IMR-90 (cell line): ENCODE data around the gene MRPL20. TPM values are rescaled to one million over a fixed set of nuclear protein-coding genes. Genes with fewer than 3 reads are reported as not detected.

Experiments used
- ATAC-seq: fragments of 200-7000 bp; cut with Tn5 transposase; 2 replicates; pipeline ENCODE4 v1.9.1; 2020; ENCODE audit warnings: low read depth, mild to moderate bottlenecking, moderate library complexity
- BruUV-seq: library from RNA; stranded (reverse); fragments of 400-500 nt; replicated peaks from 2 replicates; lab custom pipeline; 2021; lab: Mats Ljungman, UMichigan
- CTCF ChIA-PET: fragments of 300-600 bp; formaldehyde crosslinking; extraction: SDS; loops from one replicate; lab custom pipeline; 2021; ENCODE audit warnings: antibody characterized with exemption; lab: Yijun Ruan, JAX
- POLR2A ChIA-PET: fragments of 300-600 bp; sonication (Branson Sonifier 250); formaldehyde crosslinking; loops from one replicate; lab custom pipeline; 2022; ENCODE audit warnings: antibody characterized with exemption; ENCODE audit not compliant: unreplicated experiment; lab: Charles Lee
- DNase-seq: peaks from one replicate; pipeline ENCODE4 v3.0.0; 2013
- H2AFZ ChIP-seq: replicated peaks from 2 replicates; pipeline ENCODE3; 2013; ENCODE audit warnings: low read length, mild to moderate bottlenecking; ENCODE audit not compliant: poor library complexity
- H2AK5ac ChIP-seq: 2 replicates; pipeline ENCODE4 v1.6.1; 2013; ENCODE audit warnings: low read depth, low read length, inconsistent platforms
- H2AK9ac ChIP-seq: replicated peaks from 2 replicates; pipeline ENCODE3; 2013; ENCODE audit warnings: mild to moderate bottlenecking, low read depth, low read length, moderate library complexity; ENCODE audit not compliant: poor library complexity
- H2BK120ac ChIP-seq: 2 replicates; pipeline ENCODE4 v1.6.1; 2013; ENCODE audit warnings: low read depth, low read length, inconsistent platforms
- H2BK15ac ChIP-seq: 3 replicates; pipeline ENCODE4 v1.6.1; 2013; ENCODE audit warnings: low read depth, low read length, inconsistent platforms
- H2BK20ac ChIP-seq: 2 replicates; pipeline ENCODE4 v1.6.1; 2013; ENCODE audit warnings: low read depth, mild to moderate bottlenecking, inconsistent platforms, low read length, moderate library complexity
- H2BK5ac ChIP-seq: 2 replicates; pipeline ENCODE4 v1.6.1; 2013; ENCODE audit warnings: mild to moderate bottlenecking, low read depth, low read length, inconsistent platforms; ENCODE audit not compliant: poor library complexity, severe bottlenecking
- H3K14ac ChIP-seq: replicated peaks from 2 replicates; pipeline ENCODE4 v1.6.1; 2013; ENCODE audit warnings: low read depth, low read length, inconsistent platforms
- H3K18ac ChIP-seq: 2 replicates; pipeline ENCODE4 v1.6.1; 2013; ENCODE audit warnings: low read depth, low read length, control low read depth
- H3K23ac ChIP-seq: 2 replicates; pipeline ENCODE4 v1.6.1; 2013; ENCODE audit warnings: low read depth, low read length, inconsistent platforms
- H3K27ac ChIP-seq: 2 replicates; pipeline ENCODE4 v1.5.1; 2013; ENCODE audit warnings: mild to moderate bottlenecking, control low read depth, low read length; ENCODE audit not compliant: insufficient read depth
- H3K27me3 ChIP-seq: 2 replicates; pipeline ENCODE4 v1.6.1; 2013; ENCODE audit warnings: low read length; ENCODE audit not compliant: control insufficient read depth, insufficient read depth
- H3K36me3 ChIP-seq: 2 replicates; pipeline ENCODE4 v1.6.1; 2013; ENCODE audit warnings: low read length, mixed read lengths; ENCODE audit not compliant: control insufficient read depth, insufficient read depth
- H3K4ac ChIP-seq: 2 replicates; pipeline ENCODE4 v1.6.1; 2013; ENCODE audit warnings: low read depth, low read length, inconsistent platforms
- H3K4me1 ChIP-seq: 2 replicates; pipeline ENCODE4 v1.6.1; 2013; ENCODE audit warnings: low read length, mixed read lengths; ENCODE audit not compliant: control insufficient read depth, insufficient read depth
- H3K4me2 ChIP-seq: 2 replicates; pipeline ENCODE4 v1.6.1; 2013; ENCODE audit warnings: low read depth, mild to moderate bottlenecking, control low read depth, low read length, moderate library complexity
- H3K4me3 ChIP-seq: 2 replicates; pipeline ENCODE4 v1.5.1; 2013; ENCODE audit warnings: low read depth, mild to moderate bottlenecking, control low read depth, low read length, moderate library complexity; ENCODE audit not compliant: insufficient read depth
- H3K56ac ChIP-seq: 2 replicates; pipeline ENCODE4 v1.6.1; 2013; ENCODE audit warnings: low read length, inconsistent platforms; ENCODE audit not compliant: insufficient read depth; ENCODE audit errors: extremely low read depth
- H3K79me1 ChIP-seq, 2 experiments: 2 replicates each; pipeline ENCODE4 v1.6.1; 2013; ENCODE audit warnings: low read length in 2 of 2, inconsistent platforms in 1 of 2, low read depth in 1 of 2
- H3K9ac ChIP-seq: 2 replicates; pipeline ENCODE4 v1.6.1; 2013; ENCODE audit warnings: low read depth, low read length, control low read depth
- H3K9me1 ChIP-seq: 2 replicates; pipeline ENCODE4 v1.6.1; 2013; ENCODE audit warnings: low read length, inconsistent platforms; ENCODE audit not compliant: insufficient read depth
- H3K9me3 ChIP-seq: 2 replicates; pipeline ENCODE4 v1.6.1; 2013; ENCODE audit warnings: low read length; ENCODE audit not compliant: control insufficient read depth, insufficient read depth
- H4K20me1 ChIP-seq: 2 replicates; pipeline ENCODE4 v1.6.1; 2013; ENCODE audit warnings: low read length, inconsistent platforms; ENCODE audit not compliant: insufficient read depth
- H4K5ac ChIP-seq: 2 replicates; pipeline ENCODE4 v1.6.1; 2013; ENCODE audit warnings: mild to moderate bottlenecking, low read depth, low read length, control low read depth
- H4K8ac ChIP-seq, 2 experiments: 2 replicates each; pipeline ENCODE4 v1.6.1; 2013; ENCODE audit warnings: low read depth in 2 of 2, low read length in 2 of 2, control low read depth in 1 of 2, inconsistent platforms in 1 of 2
- H4K91ac ChIP-seq: 2 replicates; pipeline ENCODE4 v1.6.1; 2013; ENCODE audit warnings: low read depth, low read length, inconsistent platforms; ENCODE audit not compliant: insufficient read depth
- BHLHE40 ChIP-seq: fragments of 150-350 bp; IDR thresholded peaks from 2 replicates; pipeline ENCODE4 v1.6.1; 2016; ENCODE audit warnings: mild to moderate bottlenecking, low read depth, low read length
- CEBPB ChIP-seq: IDR thresholded peaks from 2 replicates; pipeline ENCODE4 v1.6.1; 2012; ENCODE audit warnings: low read depth, low read length, improper control_type of control experiment
- CHD1 ChIP-seq: IDR thresholded peaks from 2 replicates; pipeline ENCODE4 v1.6.1; 2012; ENCODE audit warnings: low read depth, low read length, improper control_type of control experiment
- CTCF ChIP-seq: conservative IDR thresholded peaks from 2 replicates; pipeline ENCODE4 v1.5.1; 2012; ENCODE audit warnings: mild to moderate bottlenecking, low read depth, low read length, improper control_type of control experiment
- ELK1 ChIP-seq: fragments of 150-350 bp; IDR thresholded peaks from 2 replicates; pipeline ENCODE4 v1.6.1; 2016; ENCODE audit warnings: low read depth, mild to moderate bottlenecking, low read length, moderate library complexity, borderline replicate concordance
- FOS ChIP-seq: fragments of 150-350 bp; IDR thresholded peaks from 2 replicates; pipeline ENCODE4 v1.6.1; 2016; ENCODE audit warnings: low read depth, low read length
- MAZ ChIP-seq: IDR thresholded peaks from 2 replicates; pipeline ENCODE4 v1.6.1; 2012; ENCODE audit warnings: low read depth, mild to moderate bottlenecking, low read length, improper control_type of control experiment, moderate library complexity, borderline replicate concordance
- MXI1 ChIP-seq: IDR thresholded peaks from 2 replicates; pipeline ENCODE4 v1.6.1; 2012; ENCODE audit warnings: low read depth, mild to moderate bottlenecking, low read length, moderate library complexity, borderline replicate concordance
- NFE2L2 ChIP-seq: fragments of 150-350 bp; IDR thresholded peaks from 2 replicates; pipeline ENCODE4 v1.6.1; 2016; ENCODE audit warnings: low read depth, mild to moderate bottlenecking, low read length
- POLR2A ChIP-seq: IDR thresholded peaks from 2 replicates; pipeline ENCODE4 v1.6.1; 2012; ENCODE audit warnings: mild to moderate bottlenecking, low read depth, low read length
- RAD21 ChIP-seq: IDR thresholded peaks from 2 replicates; pipeline ENCODE4 v1.6.1; 2012; ENCODE audit warnings: low read length, improper control_type of control experiment
- RCOR1 ChIP-seq: IDR thresholded peaks from 2 replicates; pipeline ENCODE4 v1.6.1; 2012; ENCODE audit warnings: mild to moderate bottlenecking, low read length, improper control_type of control experiment; ENCODE audit not compliant: insufficient replicate concordance
- RFX5 ChIP-seq: IDR thresholded peaks from 2 replicates; pipeline ENCODE4 v1.8.0; 2012; ENCODE audit warnings: low read depth, mild to moderate bottlenecking, low read length, moderate library complexity
- SMC3 ChIP-seq: fragments of 150-350 bp; IDR thresholded peaks from 2 replicates; pipeline ENCODE4 v1.6.1; 2016; ENCODE audit warnings: low read depth, mild to moderate bottlenecking, antibody characterized with exemption, low read length, moderate library complexity
- WGBS, 2 experiments: methylation state at CpG; one replicate each; pipeline versions ENCODE4 v1.1.5 to v1.1.7; 2013; ENCODE audit warnings: missing lambda C conversion rate in 2 of 2; ENCODE audit not compliant: insufficient read length in 1 of 2; ENCODE audit errors: extremely low coverage in 2 of 2; 5-methylcytosine and 5-hydroxymethylcytosine counted together
- dilution Hi-C: fragments of 300-500 bp; cut with HindIII; formaldehyde crosslinking; loops from one replicate; pipeline ENCODE4 v1.14.3; 2018; ENCODE audit warnings: low sequenced_read_pairs; ENCODE audit not compliant: unreplicated experiment
- in situ Hi-C: fragments of 300-500 bp; cut with MboI; formaldehyde crosslinking; loops from 3 replicates; pipeline ENCODE4 v1.14.3; 2019; ENCODE audit warnings: low sequenced_read_pairs, inconsistent platforms, mixed read lengths
- intact Hi-C: fragments of 100-400 bp; cut with micrococcal nuclease; formaldehyde crosslinking; loops from 2 replicates; pipeline ENCODE4 v1.10.0; 2022
- polyA plus RNA-seq, 3 experiments: library from polyadenylated mRNA; depleted of rRNA; stranded (reverse); fragments of >200 nt; gene quantifications; 2 replicates each; pipeline ENCODE4 v1.2.3, GENCODE V29; 2012; ENCODE audit warnings: low replicate concordance in 1 of 3
- total RNA-seq: library from RNA; depleted of rRNA; stranded (reverse); fragments of >200 nt; gene quantifications from 2 replicates; pipeline ENCODE4 v1.2.3, GENCODE V29; 2012

Gene MRPL20
- total and polyA plus RNA-seq, 2 of the 4 experiments (the other 2 are of a cell fraction): 141 to 157 TPM

GRCh38 chr1:1419813-1420653, 12.9 kb upstream of the MRPL20 start:
- Histone ChIP-seq H2AK5ac (no peak overlapping the region), H2AK9ac (no peak overlapping the region), H4K5ac (no peak overlapping the region), H3K4me2 (no peak overlapping the region), H2AFZ (peak overlapping the region; percentile 86), H3K18ac (no peak overlapping the region), H3K14ac (no peak overlapping the region), H4K8ac (no peak overlapping the region), H3K27ac (no peak overlapping the region), H3K4me3 (no peak overlapping the region), H2BK20ac (no peak overlapping the region), H3K4ac (no peak overlapping the region), H3K36me3 (no peaks in the 10 kb centered on the region), H3K56ac (no peak overlapping the region), H4K91ac (no peak overlapping the region), H3K27me3 (no peaks in the 10 kb centered on the region), H2BK15ac (no peak overlapping the region), H3K9me3 (no peaks in the 10 kb centered on the region), H3K9ac (no peak overlapping the region), H2BK5ac (no peak overlapping the region), H2BK120ac (no peak overlapping the region), H3K23ac (no peak overlapping the region), H3K4me1 (peaks cover 3% of the 10 kb centered on the region; the same call in 1 of the 2 replicates), H3K79me1 (no peaks in the 10 kb centered on the region), H3K9me1 (no peaks in the 10 kb centered on the region), H4K20me1 (no peaks in the 10 kb centered on the region)
- intact Hi-C loops (no loop called here), in situ Hi-C loops (no loop called here), dilution Hi-C loops (no loop called here)
- whole genome bisulfite sequencing, 2 experiments: 27% methylated on average over 67 of the region's 112 CpGs; no CpG with 5 or more reads in 1 of the 2 experiments
- no TSS peak for BruUV-seq
- DNase-seq: no peak
- TF ChIP-seq RFX5 (no peak), NFE2L2 (no peak), RAD21 (no peak), CEBPB (no peak), BHLHE40 (no peak), MXI1 (no peak), POLR2A (no peak), CHD1 (no peak), ELK1 (no peak), FOS (no peak), MAZ (no peak), CTCF (no peak), RCOR1 (no peak), SMC3 (no peak)
- POLR2A ChIA-PET: no interaction called here
- CTCF ChIA-PET: no interaction called here
- peak; percentile 64 for ATAC-seq
